SK-N-SH (cell line): ENCODE measurements around the gene R3HDM1. TPM values are rescaled to one million over a fixed set of nuclear protein-coding genes. Genes with fewer than 3 reads are reported as not detected.

Experiments used
- EP300 ChIP-seq, 2 experiments: IDR thresholded peaks; 2 replicates each; pipeline versions ENCODE4 v1.4.0 to v1.6.1; 2012; ENCODE audit warnings: borderline replicate concordance in 1 of 2, low read depth in 1 of 2, low read length in 1 of 2
- FOXJ3 ChIP-seq: sonication (generic); formaldehyde crosslinking; IDR thresholded peaks from 2 replicates; pipeline ENCODE4 v1.5.1; 2020; ENCODE audit warnings: mild to moderate bottlenecking, missing genetic modification reagents
- GABPA ChIP-seq: IDR thresholded peaks from 2 replicates; pipeline ENCODE4 v1.4.0; 2012; ENCODE audit warnings: low read depth, mild to moderate bottlenecking
- GATA2 ChIP-seq: sonication (generic); formaldehyde crosslinking; IDR thresholded peaks from 2 replicates; pipeline ENCODE4 v1.5.0; 2020; ENCODE audit warnings: mild to moderate bottlenecking, missing genetic modification reagents
- JUND ChIP-seq: IDR thresholded peaks from 2 replicates; pipeline ENCODE4 v1.4.0; 2012
- MEF2A ChIP-seq: IDR thresholded peaks from 2 replicates; pipeline ENCODE4 v1.4.0; 2012; ENCODE audit warnings: low read depth, borderline replicate concordance
- MXI1 ChIP-seq: IDR thresholded peaks from 2 replicates; pipeline ENCODE4 v1.6.1; 2012; ENCODE audit warnings: mild to moderate bottlenecking, low read depth, low read length, improper control_type of control experiment
- NFIC ChIP-seq: IDR thresholded peaks from 2 replicates; pipeline ENCODE4 v1.4.0; 2012; ENCODE audit warnings: borderline replicate concordance
- NRF1 ChIP-seq: IDR thresholded peaks from 2 replicates; pipeline ENCODE4 v1.6.1; 2012; ENCODE audit warnings: low read depth, mild to moderate bottlenecking, low read length
- RAD21 ChIP-seq: IDR thresholded peaks from 2 replicates; pipeline ENCODE4 v1.6.1; 2012; ENCODE audit warnings: mild to moderate bottlenecking, low read length
- RFX5 ChIP-seq: IDR thresholded peaks from 2 replicates; pipeline ENCODE4 v1.6.1; 2012; ENCODE audit warnings: mild to moderate bottlenecking, improper control_type of control experiment, low read length
- RXRA ChIP-seq: IDR thresholded peaks from 2 replicates; pipeline ENCODE4 v1.4.0; 2012; ENCODE audit warnings: low read depth, mild to moderate bottlenecking, borderline replicate concordance
- SIN3A ChIP-seq: IDR thresholded peaks from 2 replicates; pipeline ENCODE4 v1.6.1; 2012; ENCODE audit warnings: low read depth, mild to moderate bottlenecking, low read length, moderate library complexity, borderline replicate concordance
- SMC3 ChIP-seq: IDR thresholded peaks from 2 replicates; pipeline ENCODE4 v1.6.1; 2012; ENCODE audit warnings: low read depth, low read length, improper control_type of control experiment
- TAF1 ChIP-seq: IDR thresholded peaks from 2 replicates; pipeline ENCODE4 v1.6.1; 2012; ENCODE audit warnings: low read depth, mild to moderate bottlenecking, low read length, moderate library complexity, borderline replicate concordance
- TCF12 ChIP-seq: IDR thresholded peaks from 2 replicates; pipeline ENCODE4 v1.4.0; 2012
- polyA plus RNA-seq, 3 experiments: library from polyadenylated mRNA; depleted of rRNA; stranded (reverse); fragments of >200 nt; gene quantifications; 2 replicates each; pipeline ENCODE4 v1.2.3, GENCODE V29; 2012
- TF ChIP-seq, protein P1 (sequence below): fragments of 150-350 bp; IDR thresholded peaks from 2 replicates; pipeline ENCODE4 v1.6.1; 2016; ENCODE audit warnings: mild to moderate bottlenecking, low read depth, low read length
- TF ChIP-seq, protein P2 (sequence below): IDR thresholded peaks from 2 replicates; pipeline ENCODE4 v1.4.0; 2012; ENCODE audit warnings: low read depth, borderline replicate concordance
- TF ChIP-seq, protein P3 (sequence below): fragments of 200-600 bp; sonication (generic); IDR thresholded peaks from 2 replicates; pipeline ENCODE4 v1.6.1; 2017; ENCODE audit warnings: antibody characterized with exemption, mild to moderate bottlenecking, moderate library complexity
- TF ChIP-seq, protein P4 (sequence below): IDR thresholded peaks from 2 replicates; pipeline ENCODE4 v1.4.0; 2012; ENCODE audit warnings: low read depth
- TF ChIP-seq, protein P5 (sequence below): IDR thresholded peaks from 2 replicates; pipeline ENCODE4; 2012

Gene R3HDM1
- polyA plus RNA-seq, 1 of the 3 experiments (the other 2 are of a cell fraction): 38.2 TPM

DNA sequence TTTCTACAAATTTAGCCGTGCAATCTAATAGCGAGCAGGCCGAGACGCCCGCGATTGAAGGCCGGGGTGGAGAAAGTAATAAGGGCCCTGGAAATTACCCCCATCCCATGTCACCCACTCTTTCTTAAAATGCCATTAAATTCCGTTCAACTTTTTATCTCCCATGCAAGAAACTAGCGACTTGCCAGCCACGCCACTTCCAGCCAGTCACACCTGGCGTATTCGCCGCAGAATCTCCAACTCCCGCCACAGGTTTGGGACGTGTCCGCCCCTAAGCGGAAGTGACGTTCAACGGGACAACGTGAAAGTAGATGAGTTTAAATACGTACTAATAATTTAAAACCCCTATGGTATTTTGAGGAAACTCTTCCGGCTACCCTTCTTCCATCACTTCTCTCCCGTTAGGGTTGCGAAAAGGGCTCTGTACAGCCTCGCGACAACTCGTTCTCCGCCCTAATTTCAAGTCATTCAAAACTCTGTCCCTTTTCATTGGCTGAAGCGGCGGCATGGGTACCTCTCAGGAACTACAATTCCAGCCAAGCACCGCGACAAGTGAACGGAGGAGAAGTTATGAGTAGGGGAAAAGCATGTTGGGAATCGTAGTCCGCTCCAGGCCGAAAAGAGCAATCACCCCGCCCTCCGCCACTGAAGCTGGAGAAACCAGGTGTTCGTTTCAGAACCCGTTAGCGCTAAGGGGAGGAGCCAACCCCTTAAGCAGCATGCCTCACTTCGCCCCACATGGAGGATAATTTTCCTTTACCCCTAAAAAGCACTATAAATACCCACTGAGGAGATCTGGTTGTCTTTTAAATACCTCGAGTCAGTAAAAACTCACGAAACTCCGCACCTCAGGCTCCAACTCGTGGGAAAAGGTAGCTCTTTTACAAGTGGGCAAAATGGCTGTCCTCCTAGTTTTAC is 712 bp upstream of the R3HDM1 start, which contains the start of gene ZRANB3 (continued):
- TF ChIP-seq, protein P1, sequence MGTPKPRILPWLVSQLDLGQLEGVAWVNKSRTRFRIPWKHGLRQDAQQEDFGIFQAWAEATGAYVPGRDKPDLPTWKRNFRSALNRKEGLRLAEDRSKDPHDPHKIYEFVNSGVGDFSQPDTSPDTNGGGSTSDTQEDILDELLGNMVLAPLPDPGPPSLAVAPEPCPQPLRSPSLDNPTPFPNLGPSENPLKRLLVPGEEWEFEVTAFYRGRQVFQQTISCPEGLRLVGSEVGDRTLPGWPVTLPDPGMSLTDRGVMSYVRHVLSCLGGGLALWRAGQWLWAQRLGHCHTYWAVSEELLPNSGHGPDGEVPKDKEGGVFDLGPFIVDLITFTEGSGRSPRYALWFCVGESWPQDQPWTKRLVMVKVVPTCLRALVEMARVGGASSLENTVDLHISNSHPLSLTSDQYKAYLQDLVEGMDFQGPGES: 0 out of 2 replicates have a peak, but pooled peaks have one; percentile 14
- 0 out of 2 replicates have a peak, but pooled peaks have one; percentile 30 for TF ChIP-seq RFX5
- no peak for TF ChIP-seq SMC3
- TF ChIP-seq MEF2A: no peak
- 0 out of 2 replicates have a peak, but pooled peaks have one; percentile 11 for TF ChIP-seq TCF12
- no peak for TF ChIP-seq GATA2 (CRISPR knock-in tag)
- TF ChIP-seq, protein P2, sequence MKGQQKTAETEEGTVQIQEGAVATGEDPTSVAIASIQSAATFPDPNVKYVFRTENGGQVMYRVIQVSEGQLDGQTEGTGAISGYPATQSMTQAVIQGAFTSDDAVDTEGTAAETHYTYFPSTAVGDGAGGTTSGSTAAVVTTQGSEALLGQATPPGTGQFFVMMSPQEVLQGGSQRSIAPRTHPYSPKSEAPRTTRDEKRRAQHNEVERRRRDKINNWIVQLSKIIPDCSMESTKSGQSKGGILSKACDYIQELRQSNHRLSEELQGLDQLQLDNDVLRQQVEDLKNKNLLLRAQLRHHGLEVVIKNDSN: no peak; the same call in 1 of the 2 replicates
- peak; percentile 89 for TF ChIP-seq MXI1
- TF ChIP-seq TAF1: 0 out of 2 replicates have a peak, but pooled peaks have one; percentile 28
- TF ChIP-seq RAD21: no peak
- peak; percentile 78 for TF ChIP-seq GABPA
- TF ChIP-seq, protein P3, sequence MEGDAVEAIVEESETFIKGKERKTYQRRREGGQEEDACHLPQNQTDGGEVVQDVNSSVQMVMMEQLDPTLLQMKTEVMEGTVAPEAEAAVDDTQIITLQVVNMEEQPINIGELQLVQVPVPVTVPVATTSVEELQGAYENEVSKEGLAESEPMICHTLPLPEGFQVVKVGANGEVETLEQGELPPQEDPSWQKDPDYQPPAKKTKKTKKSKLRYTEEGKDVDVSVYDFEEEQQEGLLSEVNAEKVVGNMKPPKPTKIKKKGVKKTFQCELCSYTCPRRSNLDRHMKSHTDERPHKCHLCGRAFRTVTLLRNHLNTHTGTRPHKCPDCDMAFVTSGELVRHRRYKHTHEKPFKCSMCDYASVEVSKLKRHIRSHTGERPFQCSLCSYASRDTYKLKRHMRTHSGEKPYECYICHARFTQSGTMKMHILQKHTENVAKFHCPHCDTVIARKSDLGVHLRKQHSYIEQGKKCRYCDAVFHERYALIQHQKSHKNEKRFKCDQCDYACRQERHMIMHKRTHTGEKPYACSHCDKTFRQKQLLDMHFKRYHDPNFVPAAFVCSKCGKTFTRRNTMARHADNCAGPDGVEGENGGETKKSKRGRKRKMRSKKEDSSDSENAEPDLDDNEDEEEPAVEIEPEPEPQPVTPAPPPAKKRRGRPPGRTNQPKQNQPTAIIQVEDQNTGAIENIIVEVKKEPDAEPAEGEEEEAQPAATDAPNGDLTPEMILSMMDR: no peak
- TF ChIP-seq RXRA: no peak
- no peak for TF ChIP-seq JUND
- no peak for TF ChIP-seq NRF1
- TF ChIP-seq SIN3A: no peak
- no peak for TF ChIP-seq EP300 (IDR thresholded peaks at IDR 0.05; ENCODE audit: borderline replicate concordance in 1 of 2, low read depth in 1 of 2, low read length in 1 of 2)
- TF ChIP-seq, protein P4, sequence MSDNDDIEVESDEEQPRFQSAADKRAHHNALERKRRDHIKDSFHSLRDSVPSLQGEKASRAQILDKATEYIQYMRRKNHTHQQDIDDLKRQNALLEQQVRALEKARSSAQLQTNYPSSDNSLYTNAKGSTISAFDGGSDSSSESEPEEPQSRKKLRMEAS: peak; percentile 50; the same call in 1 of the 2 replicates
- no peak for TF ChIP-seq NFIC
- TF ChIP-seq, protein P5, sequence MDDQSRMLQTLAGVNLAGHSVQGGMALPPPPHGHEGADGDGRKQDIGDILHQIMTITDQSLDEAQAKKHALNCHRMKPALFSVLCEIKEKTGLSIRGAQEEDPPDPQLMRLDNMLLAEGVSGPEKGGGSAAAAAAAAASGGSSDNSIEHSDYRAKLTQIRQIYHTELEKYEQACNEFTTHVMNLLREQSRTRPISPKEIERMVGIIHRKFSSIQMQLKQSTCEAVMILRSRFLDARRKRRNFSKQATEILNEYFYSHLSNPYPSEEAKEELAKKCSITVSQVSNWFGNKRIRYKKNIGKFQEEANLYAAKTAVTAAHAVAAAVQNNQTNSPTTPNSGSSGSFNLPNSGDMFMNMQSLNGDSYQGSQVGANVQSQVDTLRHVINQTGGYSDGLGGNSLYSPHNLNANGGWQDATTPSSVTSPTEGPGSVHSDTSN: peak; percentile 57
- no peak for TF ChIP-seq FOXJ3
- TF ChIP-seq, all 33 proteins: peak for 14
